ENCODE data around the gene SDF4. TPM values are rescaled to one million over a fixed set of nuclear protein-coding genes. Genes with fewer than 3 reads are reported as not detected.
"Not testable (repeated sequence)": the region's sequence is repeated elsewhere in the genome, so short reads cannot be mapped to it uniquely, and the experiment has no call there.

Gene SDF4
- total RNA-seq, 2 donors from 2014 or later, result 68.4 to 144 TPM

DNA sequence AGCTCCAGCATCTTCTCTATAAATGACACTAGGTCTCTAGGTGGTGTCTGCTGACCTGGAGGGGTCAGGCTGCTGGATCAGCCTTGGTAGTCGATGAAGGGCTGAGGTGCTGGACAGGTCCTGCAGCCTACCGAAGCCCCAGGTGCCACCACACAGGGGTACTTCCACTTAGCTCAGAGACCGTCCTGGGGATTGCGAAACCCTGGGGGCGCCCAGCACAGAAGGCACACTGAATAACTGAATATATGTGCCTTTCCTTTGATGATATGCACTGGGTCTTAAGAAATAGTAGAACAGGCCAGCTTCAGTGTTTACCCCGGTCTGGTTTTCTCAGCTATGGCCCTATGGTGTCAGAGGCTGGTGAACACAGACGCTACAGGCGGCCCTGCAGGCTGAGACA lies 31.0 kb upstream of the SDF4 start:
- ATAC-seq (no peak), DNase-seq (ENCODE audit: low spot score in 2 of 2) (no peak)
- Mint-ChIP-seq H3K9me3 (no peaks in the 10 kb centered on the region), H3K36me3 (peaks cover 5 to 10% of the 10 kb centered on the region in 2 donors), H3K27ac (no peak overlapping the region)

GRCh38 chr1:1262071-1262470 lies 30.3 kb upstream of the SDF4 start:
- DNase-seq (ENCODE audit: low spot score in 2 of 2) (no peak), ATAC-seq (no peak)
- H3K36me3 Mint-ChIP-seq, result peaks cover 5 to 13% of the 10 kb centered on the region in 2 donors
- no peaks in the 10 kb centered on the region for H3K9me3 Mint-ChIP-seq
- H3K27ac Mint-ChIP-seq, result no peak overlapping the region

DNA sequence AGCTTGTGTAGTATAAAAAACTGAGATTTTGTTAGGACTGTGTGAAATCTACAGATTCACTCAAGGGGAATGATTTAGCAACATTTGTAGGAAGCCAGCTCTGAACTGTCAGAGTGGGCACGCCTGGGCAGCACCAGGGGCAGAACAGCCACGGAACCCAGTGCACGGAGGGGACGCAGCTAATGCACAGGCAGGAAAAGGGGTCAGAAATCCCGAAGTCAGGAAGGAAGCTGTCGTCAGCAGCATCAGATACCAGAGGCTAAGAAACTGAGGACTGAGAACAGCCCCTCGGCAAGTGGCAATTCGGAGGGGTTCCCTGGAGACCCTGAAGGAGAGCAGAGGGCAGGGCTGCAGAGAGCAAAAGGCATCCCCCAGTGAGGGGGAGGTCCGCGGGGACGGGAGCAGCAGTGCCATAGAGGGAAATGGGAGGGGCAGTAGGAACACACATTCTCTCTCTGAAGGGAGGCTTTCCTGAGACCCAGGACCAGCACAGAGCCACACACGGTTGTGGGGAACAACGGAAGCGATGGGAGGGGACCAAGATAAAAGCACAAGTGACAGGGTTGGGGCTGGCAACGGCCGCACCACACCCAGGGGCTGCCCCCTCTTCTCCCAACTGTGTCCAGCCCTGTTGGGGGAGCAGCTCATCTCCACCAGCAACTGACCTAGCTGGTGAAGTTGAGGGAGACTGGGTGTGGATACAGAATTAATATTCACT lies 29.2 kb upstream of the SDF4 start:
- ATAC-seq (peak in 1 of 2 donors; percentile 67), DNase-seq (ENCODE audit: low spot score in 2 of 2) (no peak)
- no peaks in the 10 kb centered on the region for H3K9me3 Mint-ChIP-seq
- H3K36me3 Mint-ChIP-seq, result peaks cover 5 to 13% of the 10 kb centered on the region in 2 donors
- peak overlapping the region; percentile 48 to 92 for H3K27ac Mint-ChIP-seq

DNA sequence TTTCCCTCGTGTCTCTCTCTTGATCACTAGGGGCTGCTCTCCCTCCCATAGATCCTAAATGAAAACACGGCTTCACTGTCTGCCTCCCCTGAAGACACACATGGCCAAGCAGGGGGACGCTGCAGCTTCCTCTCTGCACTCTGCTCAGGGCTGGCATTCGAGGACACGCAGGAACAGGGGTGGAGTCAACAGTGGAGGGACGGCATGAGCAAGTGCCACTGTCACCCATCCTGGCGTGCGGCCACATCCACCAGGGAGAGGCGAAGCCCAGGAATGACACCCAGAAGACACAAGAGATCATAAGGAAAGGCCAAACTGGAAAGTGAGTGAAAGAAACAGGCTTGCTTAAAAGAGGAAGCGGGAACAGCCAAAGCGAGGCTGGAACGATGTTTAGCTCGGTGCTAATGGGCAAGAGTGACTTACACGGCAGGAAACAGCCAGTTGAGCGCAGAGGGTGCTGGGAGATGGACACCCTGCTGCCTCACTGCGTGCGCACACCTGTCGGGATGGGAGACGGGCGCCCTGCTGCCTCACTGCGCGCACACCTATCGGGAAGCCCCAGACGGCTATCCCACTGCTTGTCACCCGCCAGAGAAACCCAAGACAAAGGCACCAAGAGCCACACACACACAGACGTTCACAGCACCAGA lies 28.3 kb upstream of the SDF4 start:
- Mint-ChIP-seq H3K9me3 (no peaks in the 10 kb centered on the region), H3K36me3 (peaks cover 5 to 13% of the 10 kb centered on the region in 2 donors), H3K27ac (peak overlapping the region; percentile 48 to 61)
- no peak for DNase-seq (ENCODE audit: low spot score in 2 of 2)
- no peak for ATAC-seq

DNA sequence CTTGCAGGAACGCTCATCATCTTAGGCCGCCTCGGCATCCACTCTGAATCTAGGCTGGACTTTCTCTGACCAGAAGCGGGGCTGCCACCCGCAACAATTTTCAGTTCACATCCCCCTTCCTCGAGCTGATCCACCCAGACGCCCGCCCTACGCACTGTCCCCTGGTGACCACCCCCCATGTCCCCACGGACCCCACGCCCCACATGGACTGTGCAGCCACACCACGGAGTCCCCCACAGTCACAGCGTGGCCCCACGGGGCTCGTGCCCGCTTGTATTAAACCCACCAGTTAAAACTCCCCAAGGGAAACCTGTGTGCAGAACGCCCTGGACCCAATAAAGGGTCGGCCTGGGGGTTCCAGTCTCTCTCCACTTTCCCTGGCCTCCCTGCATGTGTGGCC lies 27.7 kb upstream of the SDF4 start:
- peaks cover 5 to 13% of the 10 kb centered on the region in 2 donors for H3K36me3 Mint-ChIP-seq

DNA sequence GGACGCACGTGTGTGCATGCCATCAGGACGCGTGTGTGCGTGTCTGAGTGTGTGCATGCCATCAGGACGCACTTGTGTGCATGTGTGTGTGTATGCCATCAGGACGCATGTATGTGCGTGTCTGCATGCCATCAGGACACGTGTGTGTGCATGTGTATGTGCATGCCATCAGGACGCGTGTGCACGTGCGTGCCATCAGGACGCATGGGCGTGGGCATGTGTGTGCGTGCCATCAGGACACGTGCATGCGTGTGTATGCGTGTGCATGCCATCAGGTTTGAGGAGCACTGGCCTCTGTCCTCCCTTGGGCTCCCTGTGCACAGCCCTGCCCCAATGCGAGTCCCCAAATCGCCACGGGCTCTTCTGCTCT lies 27.3 kb upstream of the SDF4 start:
- Mint-ChIP-seq H3K9me3 (no peaks in the 10 kb centered on the region), H3K36me3 (peaks cover 5 to 13% of the 10 kb centered on the region in 2 donors), H3K27ac (no peak overlapping the region)
- no peak for DNase-seq (ENCODE audit: low spot score in 2 of 2)
- ATAC-seq, result no peak

More for the DNA sequence above, 27.7 kb upstream of the SDF4 start:
- peak overlapping the region; percentile 48 to 61 for H3K27ac Mint-ChIP-seq
- DNase-seq (ENCODE audit: low spot score in 2 of 2) (no peak), ATAC-seq (no peak)
- no peaks in the 10 kb centered on the region for H3K9me3 Mint-ChIP-seq

DNA sequence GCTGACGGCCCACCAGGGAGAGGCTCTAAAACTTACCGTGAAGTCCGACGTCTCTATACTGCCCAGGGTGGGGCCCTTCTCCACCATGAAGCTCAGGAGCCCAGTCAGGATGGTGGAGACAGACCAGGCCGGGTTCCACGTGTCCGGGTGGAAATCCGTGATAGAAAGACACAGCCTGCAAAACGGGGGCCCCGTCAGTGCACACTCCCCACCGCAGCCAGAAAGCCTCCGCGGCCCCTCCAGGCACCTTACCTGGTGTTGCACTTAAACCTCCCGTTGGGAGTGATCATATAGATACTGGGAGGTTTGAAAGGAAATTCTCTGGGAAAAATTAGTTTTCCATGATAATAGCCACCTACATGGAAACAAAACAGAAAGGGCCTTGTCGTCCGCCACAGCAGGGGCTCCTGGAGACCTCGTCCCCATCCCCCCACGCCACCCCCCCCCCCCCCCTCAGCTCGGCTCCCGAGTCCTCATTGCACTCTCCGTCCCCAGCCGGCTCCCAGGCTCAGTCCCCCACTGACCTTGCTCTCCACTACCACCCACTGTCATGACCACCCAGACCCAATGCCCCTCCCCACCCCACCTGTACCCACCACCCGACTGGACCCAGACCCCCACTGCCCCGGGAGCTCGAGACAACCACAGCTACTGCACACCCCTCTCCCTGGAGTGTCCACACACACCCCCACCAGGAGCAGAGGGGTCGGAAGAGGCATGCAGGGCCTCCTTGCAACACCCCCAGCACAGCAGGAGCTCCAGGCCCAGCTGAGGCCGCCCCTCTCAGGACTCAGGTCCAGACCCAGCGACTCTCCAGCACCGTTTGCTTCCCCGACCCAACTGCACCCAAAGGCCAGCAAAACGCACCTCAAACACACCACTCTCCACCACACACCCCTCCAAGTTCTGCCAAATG lies 25.4 kb upstream of the SDF4 start:
- ATAC-seq (no peak), DNase-seq (ENCODE audit: low spot score in 2 of 2) (no peak)
- Mint-ChIP-seq H3K27ac (peak overlapping the region in 1 of 2 donors; percentile 45), H3K9me3 (no peaks in the 10 kb centered on the region), H3K36me3 (peaks cover 6 to 21% of the 10 kb centered on the region in 2 donors)

DNA sequence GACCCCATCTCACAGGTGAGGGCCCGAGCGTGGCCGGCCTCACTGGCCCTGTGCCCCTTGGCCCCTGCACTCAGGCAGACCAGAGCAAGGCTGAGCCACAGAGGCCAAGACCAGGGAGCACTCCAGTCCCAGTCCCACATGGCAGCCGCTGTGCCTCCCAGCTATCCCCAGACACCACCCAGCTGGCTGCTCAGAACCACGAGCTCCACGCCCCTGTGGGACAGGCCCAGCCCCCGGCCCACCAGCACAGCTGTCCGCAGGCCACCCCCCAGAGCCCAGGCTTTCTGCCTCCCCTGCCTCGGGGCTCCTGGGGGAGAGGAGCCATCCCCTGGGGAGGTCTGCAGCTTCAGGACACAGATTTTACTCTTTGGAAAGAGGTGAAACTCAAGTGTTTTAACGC lies 23.8 kb upstream of the SDF4 start:
- no peak for ATAC-seq
- no peaks in the 10 kb centered on the region for H3K9me3 Mint-ChIP-seq
- DNase-seq (ENCODE audit: low spot score in 2 of 2), result no peak
- H3K36me3 Mint-ChIP-seq, result peaks cover 6 to 21% of the 10 kb centered on the region in 2 donors
- H3K27ac Mint-ChIP-seq, result no peak overlapping the region

- Mint-ChIP-seq H3K9me3 (no peaks in the 10 kb centered on the region), H3K27ac (no peak overlapping the region), H3K36me3 (peaks cover 6 to 21% of the 10 kb centered on the region in 2 donors)
- DNase-seq (ENCODE audit: low spot score in 2 of 2), result no peak
- no peak for ATAC-seq
Measured at GRCh38 chr1:1255078-1255477, 23.3 kb upstream of the SDF4 start.

DNA sequence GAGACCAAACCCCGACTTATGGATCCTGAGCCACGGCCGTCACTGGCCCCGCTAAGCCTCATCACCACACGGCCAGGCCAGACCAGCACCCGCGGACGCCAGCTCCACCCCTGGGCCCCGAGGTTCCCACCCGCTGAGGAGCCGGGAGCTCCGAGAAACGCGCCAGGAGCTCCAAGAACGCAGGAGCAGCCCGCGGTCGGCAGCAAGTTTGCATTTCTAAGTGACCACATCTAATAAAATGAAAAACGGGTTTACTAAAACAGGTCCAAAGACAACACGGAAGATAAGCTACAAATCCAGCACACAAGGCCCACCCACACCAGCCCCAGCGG lies 22.8 kb upstream of the SDF4 start:
- H3K9me3 Mint-ChIP-seq, result no peaks in the 10 kb centered on the region
- no peak for DNase-seq (ENCODE audit: low spot score in 2 of 2)
- ATAC-seq, result no peak
- peaks cover 6 to 17% of the 10 kb centered on the region in 2 donors for H3K36me3 Mint-ChIP-seq
- H3K27ac Mint-ChIP-seq, result no peak overlapping the region

DNA sequence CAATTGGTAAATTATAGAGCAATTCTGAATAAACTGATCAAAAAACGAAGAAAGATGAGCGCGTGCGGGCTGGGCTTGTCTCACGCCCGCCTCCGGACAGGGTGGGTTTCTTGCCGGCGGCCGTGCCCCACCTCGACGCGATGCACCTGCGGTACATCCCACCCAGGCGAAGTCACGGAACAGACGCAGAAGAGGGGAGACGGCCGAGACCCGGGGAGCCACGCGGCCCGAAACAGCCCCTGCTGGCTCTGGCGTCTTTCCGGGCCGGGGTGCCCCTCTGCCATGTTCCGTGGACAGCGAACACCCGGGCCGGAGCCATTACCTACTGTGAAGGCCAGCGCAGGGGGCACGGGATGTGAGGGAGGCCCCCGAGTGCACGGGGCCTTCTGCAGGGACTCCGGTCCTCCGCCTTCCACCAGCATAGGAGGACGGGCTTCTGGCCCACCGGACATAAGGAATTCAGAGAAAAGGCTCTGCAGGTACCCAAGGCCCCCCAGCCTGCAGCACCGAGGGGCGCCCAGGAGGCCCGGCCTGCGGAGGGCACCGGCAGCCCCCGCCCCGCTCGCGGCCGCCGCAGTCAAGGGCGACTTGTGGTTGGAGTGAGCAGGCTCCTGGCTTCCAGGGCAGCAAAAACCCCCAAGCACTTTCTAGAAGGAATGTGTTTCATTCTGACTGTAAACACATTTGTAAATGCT lies 22.3 kb upstream of the SDF4 start:
- ATAC-seq (no peak), DNase-seq (ENCODE audit: low spot score in 2 of 2) (no peak)
- H3K27ac Mint-ChIP-seq, result peak overlapping the region in 1 of 2 donors; percentile 67
- peaks cover 6 to 13% of the 10 kb centered on the region in 2 donors for H3K36me3 Mint-ChIP-seq
- no peaks in the 10 kb centered on the region for H3K9me3 Mint-ChIP-seq

GRCh38 chr1:1253314-1253713 lies 21.5 kb upstream of the SDF4 start:
- peaks cover 6 to 13% of the 10 kb centered on the region in 2 donors for H3K36me3 Mint-ChIP-seq
- DNase-seq (ENCODE audit: low spot score in 2 of 2) (no peak), ATAC-seq (no peak)
- no peaks in the 10 kb centered on the region for H3K9me3 Mint-ChIP-seq
- H3K27ac Mint-ChIP-seq, result peak overlapping the region in 1 of 2 donors; percentile 67

- Mint-ChIP-seq H3K9me3 (no peaks in the 10 kb centered on the region), H3K36me3 (peaks cover 6 to 8% of the 10 kb centered on the region in 2 donors), H3K27ac (peak overlapping the region; percentile 65 to 95)
- peak; percentile 77 to 92 for ATAC-seq
- peak in 1 of 2 donors; percentile 84 for DNase-seq (ENCODE audit: low spot score in 2 of 2)
Measured at GRCh38 chr1:1250786-1251284, 19.0 kb upstream of the SDF4 start.

GRCh38 chr1:1248009-1248913 lies 16.5 kb upstream of the SDF4 start:
- not testable (repeated sequence) for ATAC-seq; H3K36me3 Mint-ChIP-seq; DNase-seq (ENCODE audit: low spot score in 2 of 2); H3K9me3 Mint-ChIP-seq; H3K27ac Mint-ChIP-seq

GRCh38 chr1:1247341-1247913 lies 15.6 kb upstream of the SDF4 start:
- H3K27ac Mint-ChIP-seq, result no peak overlapping the region
- ATAC-seq, result no peak
- no peaks in the 10 kb centered on the region for H3K36me3 Mint-ChIP-seq
- no peak for DNase-seq (ENCODE audit: low spot score in 2 of 2)
- H3K9me3 Mint-ChIP-seq, result no peaks in the 10 kb centered on the region
